Activated T-cell treated with anti-CD3 and anti-CD28 coated beads for 24 hours (primary cell): ENCODE results near the gene FNDC3B.
"Not testable (repeated sequence)": the region's sequence is repeated elsewhere in the genome, so short reads cannot be mapped to it uniquely, and the experiment has no call there.

Experiments used
- DNase-seq: peaks from one replicate; pipeline ENCODE4 v3.0.0-alpha.2; 2020; ENCODE audit warnings: low read depth

FNDC3B gene

GRCh38 chr3:172241405-172241804 lies 202.0 kb downstream of the FNDC3B start:
- DNase-seq, result no peak

GRCh38 chr3:172242471-172242870 lies 203.1 kb downstream of the FNDC3B start:
- not testable (repeated sequence) for DNase-seq

GRCh38 chr3:172243376-172243775 lies 204.0 kb downstream of the FNDC3B start:
- DNase-seq, result not testable (repeated sequence)

- no peak for DNase-seq
Measured at GRCh38 chr3:172244011-172244410, 204.6 kb downstream of the FNDC3B start.

DNA sequence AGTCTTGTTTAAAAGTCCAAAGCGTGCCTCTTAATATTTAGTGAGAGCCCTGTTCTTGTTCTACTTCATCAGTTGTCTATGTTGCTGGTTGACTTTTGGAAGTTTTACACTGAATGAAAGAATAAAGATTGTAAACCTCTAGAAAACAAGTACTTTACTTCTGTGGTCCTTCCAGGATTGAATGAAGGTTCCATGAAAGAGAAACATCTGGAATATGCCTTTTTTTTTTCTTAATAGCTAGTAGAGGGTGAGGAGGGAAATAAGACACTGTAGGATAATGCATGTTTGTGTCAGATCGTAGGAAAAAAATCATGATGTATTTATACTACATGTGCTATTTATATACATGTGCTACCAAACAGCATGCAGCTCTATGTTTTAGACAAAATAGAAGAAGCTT lies 205.9 kb downstream of the FNDC3B start:
- DNase-seq, result no peak

- DNase-seq, result no peak
Measured at GRCh38 chr3:172246107-172246844, 206.9 kb downstream of the FNDC3B start.

DNA sequence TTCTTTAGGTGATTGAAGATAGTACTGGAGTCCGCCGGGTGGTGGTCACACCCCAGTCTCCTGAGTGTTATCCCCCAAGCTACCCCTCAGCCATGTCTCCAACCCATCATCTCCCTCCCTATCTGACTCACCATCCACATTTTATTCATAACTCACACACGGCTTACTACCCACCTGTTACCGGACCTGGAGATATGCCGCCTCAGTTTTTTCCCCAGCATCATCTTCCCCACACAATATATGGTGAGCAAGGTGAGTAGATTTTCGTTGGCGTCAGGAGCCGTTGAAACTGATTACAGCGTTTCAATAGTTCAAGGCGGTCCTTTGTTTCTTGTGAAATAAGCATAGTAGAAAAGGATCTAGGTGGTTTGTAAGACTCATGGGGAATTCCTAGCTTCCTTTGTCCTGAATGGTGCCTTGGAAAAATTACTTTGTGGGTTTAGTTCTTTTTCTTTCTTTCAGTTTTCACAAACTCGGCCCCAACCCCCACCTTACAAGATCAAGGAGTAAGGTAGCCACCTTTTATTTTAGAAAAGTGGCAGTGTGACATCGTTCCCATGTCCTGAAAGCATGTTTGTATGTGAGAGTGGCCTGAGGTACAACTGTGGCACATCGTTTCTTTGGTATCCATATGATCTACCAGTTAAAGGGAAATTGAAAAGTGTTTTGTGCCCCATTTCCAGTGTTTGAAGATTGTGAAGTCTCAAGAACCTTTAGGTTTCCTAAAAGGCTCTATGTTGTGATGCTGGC lies 208.3 kb downstream of the FNDC3B start:
- no peak for DNase-seq

- DNase-seq, result no peak
Measured at GRCh38 chr3:172249039-172249438, 209.7 kb downstream of the FNDC3B start.

- DNase-seq, result no peak
Measured at GRCh38 chr3:172251211-172251610, 211.8 kb downstream of the FNDC3B start.

GRCh38 chr3:172253200-172253599 lies 213.8 kb downstream of the FNDC3B start:
- DNase-seq, result no peak

DNA sequence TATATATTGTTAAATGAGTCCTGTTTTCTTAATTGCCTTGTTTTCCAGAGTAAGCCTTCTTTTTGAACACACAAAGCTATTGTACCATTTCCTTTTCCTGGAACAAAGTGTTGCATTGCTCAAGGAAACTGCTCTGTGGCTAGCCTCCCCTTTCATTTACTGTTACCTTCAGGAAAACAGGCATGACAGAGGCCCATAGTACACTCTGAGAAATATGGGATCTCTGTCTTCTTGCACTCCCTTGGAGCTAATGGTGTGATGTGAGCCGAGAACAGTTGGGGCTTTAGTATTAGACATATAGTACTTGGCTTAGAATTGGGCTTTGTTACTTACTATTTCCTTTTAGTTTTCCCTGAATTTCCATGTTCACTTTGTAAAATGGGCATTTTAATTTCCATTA lies 215.2 kb downstream of the FNDC3B start:
- DNase-seq, result no peak

DNA sequence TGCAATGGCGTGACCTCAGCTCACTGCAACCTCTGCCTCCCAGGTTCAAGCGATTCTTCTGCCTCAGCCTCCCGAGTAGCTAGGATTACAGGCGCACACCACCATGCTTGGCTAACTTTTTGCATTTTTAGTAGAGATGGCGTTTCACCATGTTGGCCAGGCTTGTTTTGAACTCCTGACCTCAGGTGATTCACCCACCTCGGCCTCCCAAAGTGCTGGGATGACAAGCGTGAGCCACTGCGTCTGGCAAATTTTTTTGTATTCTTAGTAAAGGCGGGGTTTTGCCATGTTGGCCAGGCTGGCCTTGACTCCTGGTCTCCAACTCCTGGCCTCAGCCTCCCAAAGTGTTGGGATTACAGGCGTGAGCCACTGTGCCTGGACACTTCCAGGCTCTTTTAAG lies 215.9 kb downstream of the FNDC3B start:
- DNase-seq, result not testable (repeated sequence)

GRCh38 chr3:172256101-172256734 lies 216.8 kb downstream of the FNDC3B start:
- no peak for DNase-seq

DNA sequence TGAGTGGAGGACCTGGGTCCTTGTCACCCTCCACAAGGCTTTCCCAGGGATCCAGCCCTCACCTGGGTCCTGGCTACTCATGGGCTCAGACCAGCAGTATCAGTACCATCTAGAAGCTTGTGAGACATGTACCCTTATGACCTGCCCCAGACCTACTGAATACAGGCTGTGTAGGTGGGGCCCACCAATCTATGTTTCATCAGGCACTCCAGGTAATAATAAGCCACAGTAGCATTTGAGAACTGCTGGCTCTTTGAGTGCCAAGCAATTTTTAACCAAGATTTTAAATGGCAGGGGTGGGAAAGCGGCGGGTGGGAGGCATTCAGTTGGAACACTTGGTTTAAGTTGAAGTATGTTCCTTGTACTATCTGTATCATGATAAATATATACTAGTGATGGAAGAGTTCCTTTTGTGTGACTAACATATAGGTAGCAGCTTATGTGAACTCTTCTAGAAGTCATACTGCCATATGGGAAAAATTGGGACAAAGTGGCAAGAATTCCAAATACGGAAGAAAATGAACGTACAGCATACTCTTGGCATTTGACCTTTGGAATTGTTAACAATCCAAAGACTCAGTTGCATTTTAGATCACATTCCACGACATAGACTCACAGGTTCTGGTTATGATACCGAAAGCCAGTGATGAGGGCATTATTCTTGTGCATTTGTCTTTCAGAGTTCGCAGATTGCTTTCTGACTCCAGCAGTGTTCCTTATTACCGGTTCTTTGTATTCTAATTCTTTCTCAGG lies 218.4 kb downstream of the FNDC3B start:
- DNase-seq, result no peak

DNA sequence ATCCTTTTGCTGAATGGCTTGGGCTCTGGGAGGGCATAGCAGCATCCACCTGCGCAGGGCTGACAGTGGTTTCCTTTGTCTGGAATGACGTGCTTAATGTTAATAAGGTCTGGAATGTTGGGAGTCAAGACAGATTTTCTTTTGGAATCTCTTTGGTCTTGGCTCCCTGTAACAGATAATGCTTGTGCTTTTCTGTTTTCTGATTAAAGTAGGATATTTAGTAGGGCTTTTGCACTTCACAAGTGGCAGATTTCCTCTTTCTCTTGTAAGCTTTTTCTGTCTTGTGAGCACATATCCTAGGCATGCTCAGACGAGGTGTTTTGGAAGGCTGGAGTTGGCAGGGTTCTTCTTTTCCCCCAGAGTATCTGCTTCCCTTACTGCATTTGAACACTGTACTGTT lies 219.2 kb downstream of the FNDC3B start:
- DNase-seq, result no peak

DNA sequence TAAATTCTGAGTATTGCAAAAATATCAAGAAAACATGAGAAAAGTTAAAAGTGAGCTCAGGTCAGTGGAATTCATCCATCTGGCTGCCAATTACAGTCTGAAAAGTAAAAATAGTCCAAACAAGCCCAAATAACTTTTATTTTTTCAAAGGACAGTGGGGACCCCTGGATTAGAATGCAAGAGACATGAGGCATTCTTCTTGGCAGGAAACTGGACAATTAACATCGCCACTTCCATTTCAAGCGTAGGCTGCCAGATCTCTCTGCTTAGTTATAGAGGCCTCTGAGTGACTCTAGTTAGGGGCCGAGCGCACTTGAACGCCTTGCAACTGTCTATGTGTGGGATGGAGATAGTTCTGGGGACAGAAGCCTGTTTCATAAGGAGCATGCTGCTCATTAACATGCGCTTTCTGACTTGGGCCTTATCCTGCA lies 219.7 kb downstream of the FNDC3B start:
- no peak for DNase-seq

DNA sequence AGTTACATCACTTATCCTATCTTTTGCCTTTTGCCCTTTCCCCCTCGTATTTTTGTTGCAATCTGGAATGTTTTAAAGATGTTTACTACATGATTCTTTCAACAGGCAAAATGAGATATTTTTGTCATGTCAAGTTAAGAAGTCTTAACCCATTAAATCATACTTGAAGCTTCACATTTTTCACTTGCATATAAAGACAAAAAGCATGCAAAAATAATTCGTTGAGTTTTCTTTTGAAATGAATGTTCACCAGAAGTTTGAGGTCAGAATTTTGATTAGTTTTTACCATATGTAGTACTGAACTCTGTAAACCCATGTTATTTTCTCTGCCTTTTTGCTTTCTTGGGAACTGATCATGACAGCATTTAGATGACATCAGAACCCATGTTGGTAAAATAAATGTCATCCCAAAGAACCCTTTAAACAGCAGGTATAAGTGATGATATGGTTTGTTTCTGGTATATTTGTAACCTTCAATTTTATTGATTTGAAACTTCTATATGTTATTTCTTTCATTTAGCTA lies 220.4 kb downstream of the FNDC3B start:
- DNase-seq, result no peak

DNA sequence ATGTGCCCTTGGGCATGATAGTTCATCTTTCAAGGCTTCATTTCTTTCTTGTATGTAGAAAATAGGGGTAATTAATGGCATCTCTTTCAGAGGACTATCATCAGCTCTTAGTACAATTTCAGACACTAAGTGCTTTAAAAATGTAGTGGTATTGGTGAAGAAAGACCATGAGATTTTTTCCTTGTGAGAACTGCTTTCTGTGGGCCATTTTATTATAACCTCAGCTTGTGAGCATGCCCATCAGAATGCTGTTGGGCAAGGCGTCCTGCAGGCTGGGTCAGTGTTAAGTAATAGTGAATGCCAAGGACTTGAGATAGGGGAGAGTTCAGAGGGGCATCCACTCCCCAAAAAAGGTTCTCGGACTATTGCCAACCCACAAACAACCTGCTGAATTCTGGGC lies 221.0 kb downstream of the FNDC3B start:
- DNase-seq, result no peak

GRCh38 chr3:172261054-172261453 lies 221.7 kb downstream of the FNDC3B start:
- DNase-seq, result no peak

DNA sequence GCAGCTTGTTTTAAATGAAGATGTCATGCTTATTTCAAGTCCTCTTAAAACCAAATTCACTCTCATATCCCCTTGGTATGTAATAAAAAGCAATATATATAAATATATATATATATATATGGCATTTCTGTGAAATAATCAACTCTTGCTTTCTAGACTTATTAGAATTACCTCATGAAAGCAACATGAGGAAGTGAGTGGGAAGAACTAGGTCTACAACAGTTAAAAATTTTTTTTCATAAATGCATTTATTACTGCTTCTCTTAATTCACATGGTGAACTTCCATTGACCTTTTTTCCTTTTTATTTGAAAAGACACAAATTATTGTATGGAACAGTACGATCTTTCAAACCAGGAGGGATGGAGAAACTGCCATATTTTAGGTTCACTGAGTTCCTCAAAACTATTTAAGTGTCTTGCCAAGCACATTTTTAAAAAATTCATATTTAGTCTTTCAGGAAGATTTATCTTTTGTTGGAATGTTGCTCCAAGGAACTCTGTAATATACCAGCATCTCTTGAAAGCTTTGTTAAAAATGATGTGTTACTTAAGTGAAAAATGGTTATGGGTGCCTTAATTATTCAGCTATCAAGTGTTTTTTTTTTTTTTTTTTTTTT lies 223.7 kb downstream of the FNDC3B start:
- no peak for DNase-seq

- DNase-seq, result no peak
Measured at GRCh38 chr3:172263781-172264486, 224.6 kb downstream of the FNDC3B start.
